Small intestine (tissue), 7 donors: ENCODE results near the gene SLC22A3. TPM values are rescaled to one million over a fixed set of nuclear protein-coding genes. Genes with fewer than 3 reads are reported as not detected.

Experiments used
- DNase-seq, 2 donors: peaks; one replicate each; pipeline versions ENCODE4 v3.0.0 to v3.0.0-alpha.2; 2013
- FAIRE-seq: peaks from 2 replicates; lab custom pipeline; 2012; peaks lifted over from hg19 to GRCh38; lab: Jason Lieb, UNC
- H3K27ac ChIP-seq, 3 donors: one replicate each; pipeline ENCODE4 v1.5.1; 2013; ENCODE audit warnings: low read length in 2 of 3, mild to moderate bottlenecking in 2 of 3, control low read depth in 1 of 3, inconsistent platforms in 1 of 3, low read depth in 1 of 3, moderate library complexity in 1 of 3
- H3K27me3 ChIP-seq, 3 donors: one replicate each; pipeline ENCODE4 v1.6.1; 2013; ENCODE audit warnings: low read length in 3 of 3, inconsistent platforms in 1 of 3; ENCODE audit not compliant: control insufficient read depth in 3 of 3, insufficient read depth in 3 of 3
- H3K36me3 ChIP-seq, 3 donors: one replicate each; pipeline ENCODE4 v1.6.1; 2013; ENCODE audit warnings: low read length in 3 of 3, inconsistent platforms in 1 of 3, low read depth in 1 of 3, mild to moderate bottlenecking in 1 of 3, moderate library complexity in 1 of 3; ENCODE audit not compliant: control insufficient read depth in 3 of 3, insufficient read depth in 2 of 3
- H3K4me1 ChIP-seq, 3 donors: one replicate each; pipeline ENCODE4 v1.6.1; 2013; ENCODE audit warnings: low read length in 2 of 3, inconsistent platforms in 1 of 3, low read depth in 1 of 3, mild to moderate bottlenecking in 1 of 3, moderate library complexity in 1 of 3; ENCODE audit not compliant: control insufficient read depth in 3 of 3, insufficient read depth in 2 of 3
- H3K4me3 ChIP-seq, 3 donors: one replicate each; pipeline ENCODE4 v1.5.1; 2013; ENCODE audit warnings: low read length in 3 of 3, control low read depth in 1 of 3, inconsistent platforms in 1 of 3, low read depth in 1 of 3, mild to moderate bottlenecking in 1 of 3, moderate library complexity in 1 of 3
- H3K9me3 ChIP-seq, 2 donors: one replicate each; pipeline ENCODE4 v1.6.1; 2013; ENCODE audit warnings: low read depth in 1 of 2, low read length in 1 of 2; ENCODE audit not compliant: control insufficient read depth in 2 of 2, insufficient read depth in 1 of 2
- WGBS, 3 donors: extraction: QIAGEN DNeasy Blood & Tissue Kit; methylation state at CpG; one replicate each; pipeline ENCODE4 v1.1.7; 2013; 5-methylcytosine and 5-hydroxymethylcytosine counted together
- polyA plus RNA-seq, 4 donors: library from polyadenylated mRNA; stranded (reverse) in 3 of 4; unstranded in 1 of 4; fragments of 200-250 nt in 3 of 4; fragments of 120-200 nt in 1 of 4; gene quantifications; one replicate each; pipeline versions ENCODE4 v1.2.1 to v1.2.3, GENCODE V29; 2013
- donor health status: healthy with polysubstance abuse.
- donor health status: control.
- donor health status: control.
- donor health status: Bipolar disorder and iron deficiency.
- donor health status: healthy.

Gene SLC22A3
- polyA plus RNA-seq, 4 donors: 0.67 to 5.6 (median 2.8) TPM

DNA sequence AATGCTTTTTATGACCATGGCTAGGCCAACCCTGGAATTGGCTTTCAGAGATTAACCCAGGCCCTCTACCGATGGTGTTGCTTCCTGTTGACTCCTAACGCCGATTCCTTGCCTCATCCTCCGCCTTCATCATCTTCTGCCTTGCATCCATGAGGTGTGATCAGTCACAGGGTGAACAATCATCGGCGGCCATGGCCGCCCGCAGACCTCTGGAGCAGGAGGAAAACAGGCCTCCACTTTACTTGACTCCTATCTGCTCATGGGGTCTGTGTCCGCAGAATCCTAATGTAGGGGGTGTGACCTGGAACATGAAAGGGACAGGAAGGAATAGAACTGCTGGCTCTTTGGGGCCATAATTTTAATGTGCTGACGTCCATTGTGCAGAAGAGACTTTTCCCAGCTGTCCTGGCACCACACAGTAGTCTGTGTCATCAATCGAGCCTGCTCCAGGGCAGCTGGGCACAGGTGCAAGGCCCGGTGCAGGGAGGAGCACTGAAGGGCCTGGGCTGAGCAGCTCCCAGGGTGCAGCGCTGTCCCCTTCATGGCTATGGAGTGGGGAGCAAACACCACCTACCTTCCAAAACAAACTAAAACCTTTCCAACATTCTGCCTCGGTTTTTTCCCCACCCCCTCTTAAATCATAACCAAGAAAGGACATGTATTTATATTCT, 8.0 kb downstream of the SLC22A3 start:
- no peak for FAIRE-seq
- WGBS, 3 donors: 73 to 78% (median 77%) methylated on average over 14 of the region's 14 CpGs
- Histone ChIP-seq H3K36me3 (no peaks in the 10 kb centered on the region), H3K27ac (no peak overlapping the region), H3K9me3 (no peaks in the 10 kb centered on the region), H3K4me1 (no peaks in the 10 kb centered on the region), H3K4me3 (no peak overlapping the region), H3K27me3 (peaks cover 0 to 2% (median 0%) of the 10 kb centered on the region in 3 donors)
- DNase-seq: no peak

DNA sequence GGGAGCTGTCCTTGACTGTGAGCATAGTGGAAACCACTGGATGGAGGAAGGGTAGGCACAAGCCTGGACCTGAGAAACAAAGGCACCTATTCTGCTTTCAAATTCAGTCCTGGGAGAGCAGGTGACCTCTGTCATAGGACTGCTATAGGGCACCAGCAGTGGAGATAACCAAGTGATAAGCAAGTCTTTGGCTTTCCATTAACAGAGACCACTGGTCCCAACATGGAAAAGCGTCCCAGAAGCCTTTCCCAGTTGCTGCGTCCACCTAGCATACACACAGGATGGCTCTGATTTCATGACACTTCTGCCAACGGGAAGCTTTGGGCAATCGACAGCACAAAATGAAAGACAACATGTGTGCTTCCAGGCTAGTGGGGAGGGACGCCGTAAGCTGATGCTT, 8.9 kb downstream of the SLC22A3 start:
- no peak for FAIRE-seq
- no peak for DNase-seq
- Histone ChIP-seq H3K36me3 (no peaks in the 10 kb centered on the region), H3K27me3 (peaks cover 0 to 3% (median 0%) of the 10 kb centered on the region in 3 donors), H3K4me3 (no peak overlapping the region), H3K27ac (no peak overlapping the region), H3K9me3 (no peaks in the 10 kb centered on the region), H3K4me1 (no peaks in the 10 kb centered on the region)
- 79 to 95% (median 89%) methylated on average over 6 of the region's 6 CpGs for WGBS, 3 donors

GRCh38 chr6:160358225-160359119, 10.3 kb downstream of the SLC22A3 start:
- peaks cover 0 to 3% (median 0%) of the 10 kb centered on the region in 3 donors for H3K27me3 ChIP-seq
- no peaks in the 10 kb centered on the region for H3K9me3 ChIP-seq
- H3K36me3 ChIP-seq: no peaks in the 10 kb centered on the region
- DNase-seq (no peak), FAIRE-seq (no peak)
- 75 to 90% (median 77%) methylated on average over 9 of the region's 9 CpGs for WGBS, 3 donors
- H3K4me1 ChIP-seq: no peaks in the 10 kb centered on the region
- no peak overlapping the region for H3K4me3 ChIP-seq
- no peak overlapping the region for H3K27ac ChIP-seq

DNA sequence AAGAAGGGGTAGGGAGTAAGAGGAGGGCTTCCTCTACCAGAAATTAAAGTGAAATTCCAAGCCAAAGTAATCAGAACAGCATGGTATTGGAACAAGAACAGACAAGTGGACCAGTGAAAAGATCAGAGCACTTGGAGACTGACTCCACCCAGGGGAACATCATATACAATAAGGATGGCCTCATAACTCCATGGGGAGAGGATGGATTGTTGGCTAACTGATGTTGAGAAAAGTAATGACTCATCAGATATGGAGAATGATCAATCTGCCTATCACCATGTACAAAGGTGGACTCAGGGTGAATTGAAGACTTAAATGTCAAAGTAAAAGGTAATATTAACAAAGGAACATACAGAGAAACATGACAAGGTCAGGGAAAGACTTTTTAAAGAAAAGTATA, 12.8 kb downstream of the SLC22A3 start:
- no peaks in the 10 kb centered on the region for H3K36me3 ChIP-seq
- no peak for FAIRE-seq
- no peak overlapping the region for H3K27ac ChIP-seq
- H3K9me3 ChIP-seq: peaks cover 0 to 2% of the 10 kb centered on the region in 2 donors
- no peak for DNase-seq
- H3K4me3 ChIP-seq: no peak overlapping the region
- peaks cover 0 to 3% (median 0%) of the 10 kb centered on the region in 3 donors for H3K27me3 ChIP-seq
- peaks cover 0 to 3% (median 0%) of the 10 kb centered on the region in 3 donors for H3K4me1 ChIP-seq

GRCh38 chr6:160362556-160362955, 14.4 kb downstream of the SLC22A3 start:
- 88 to 97% (median 93%) methylated on average over 24 to 28 of the region's 28 CpGs for WGBS, 3 donors
- no peaks in the 10 kb centered on the region for H3K36me3 ChIP-seq
- H3K27me3 ChIP-seq: peaks cover 0 to 3% (median 0%) of the 10 kb centered on the region in 3 donors
- DNase-seq: no peak
- H3K4me1 ChIP-seq: peaks cover 0 to 3% (median 0%) of the 10 kb centered on the region in 3 donors
- peaks cover 0 to 2% of the 10 kb centered on the region in 2 donors for H3K9me3 ChIP-seq
- FAIRE-seq: no peak
- H3K4me3 ChIP-seq: no peak overlapping the region
- H3K27ac ChIP-seq: no peak overlapping the region

GRCh38 chr6:160363016-160363996, 15.1 kb downstream of the SLC22A3 start:
- DNase-seq: no peak
- peaks cover 0 to 2% (median 0%) of the 10 kb centered on the region in 3 donors for H3K27me3 ChIP-seq
- FAIRE-seq: no peak

DNA sequence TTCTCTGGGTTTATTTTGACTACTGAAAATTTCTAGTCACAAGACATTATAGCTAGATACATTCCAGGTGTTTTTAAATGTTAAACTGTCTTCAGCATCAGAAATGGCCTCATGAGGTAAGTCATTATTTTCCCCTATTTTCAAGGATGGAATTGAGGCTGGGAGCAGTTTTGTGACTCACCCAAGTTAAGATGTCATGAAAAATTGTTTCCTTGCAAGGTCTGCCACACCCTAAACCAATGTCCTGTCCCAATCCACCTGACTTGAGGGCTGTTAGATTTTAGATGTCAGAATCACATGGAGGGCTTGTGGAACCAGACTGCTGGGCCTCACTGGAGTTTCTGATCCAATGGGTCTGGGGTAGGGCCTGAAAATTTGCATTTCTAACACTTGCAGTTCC, 16.9 kb downstream of the SLC22A3 start:
- FAIRE-seq: no peak
- Histone ChIP-seq H3K4me3 (no peak overlapping the region), H3K4me1 (peaks cover 0 to 3% (median 0%) of the 10 kb centered on the region in 3 donors), H3K27me3 (peaks cover 0 to 2% (median 0%) of the 10 kb centered on the region in 3 donors), H3K27ac (no peak overlapping the region), H3K9me3 (peaks cover 0 to 7% of the 10 kb centered on the region in 2 donors), H3K36me3 (no peaks in the 10 kb centered on the region)
- DNase-seq: peak in 1 of 2 donors; percentile 38

More at GRCh38 chr6:160363016-160363996, 15.1 kb downstream of the SLC22A3 start:
- H3K36me3 ChIP-seq: no peaks in the 10 kb centered on the region
- no peak overlapping the region for H3K27ac ChIP-seq
- 88 to 94% (median 89%) methylated on average over 27 to 30 of the region's 30 CpGs for WGBS, 3 donors
- no peak overlapping the region for H3K4me3 ChIP-seq
- H3K9me3 ChIP-seq: peaks cover 0 to 2% of the 10 kb centered on the region in 2 donors
- peaks cover 0 to 3% (median 0%) of the 10 kb centered on the region in 3 donors for H3K4me1 ChIP-seq
